ENCODE measurements around the gene IDI1. TPM values are rescaled to one million over a fixed set of nuclear protein-coding genes. Genes with fewer than 3 reads are reported as not detected.

Gene IDI1
- total RNA-seq, 4 donors from 2014 or later, result 29.8 to 67.5 (median 60.4) TPM

DNA sequence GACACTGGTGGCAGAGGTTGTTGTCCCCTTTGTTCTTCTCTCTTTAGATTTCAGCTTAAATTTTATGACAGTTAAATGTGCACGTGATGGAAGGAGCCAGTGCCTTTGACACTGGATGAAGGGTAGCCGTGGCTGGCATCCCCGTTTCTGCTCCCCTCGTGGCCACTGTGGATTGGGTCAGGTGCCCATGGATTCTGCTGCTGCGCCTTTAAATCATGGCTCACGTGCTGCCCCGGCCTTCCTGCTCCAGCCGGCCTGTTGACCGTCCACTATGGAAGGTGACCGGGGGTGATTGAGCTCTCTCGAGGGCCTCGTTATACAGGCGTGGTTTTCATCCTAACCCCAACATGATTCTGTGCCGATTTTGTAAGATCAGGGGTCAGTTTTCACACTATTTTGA is 41.8 kb upstream of the IDI1 start:
- no peak for ATAC-seq (ENCODE audit: low FRiP score)
- no peak for DNase-seq (ENCODE audit: low spot score)
- TF ChIP-seq, protein P1, sequence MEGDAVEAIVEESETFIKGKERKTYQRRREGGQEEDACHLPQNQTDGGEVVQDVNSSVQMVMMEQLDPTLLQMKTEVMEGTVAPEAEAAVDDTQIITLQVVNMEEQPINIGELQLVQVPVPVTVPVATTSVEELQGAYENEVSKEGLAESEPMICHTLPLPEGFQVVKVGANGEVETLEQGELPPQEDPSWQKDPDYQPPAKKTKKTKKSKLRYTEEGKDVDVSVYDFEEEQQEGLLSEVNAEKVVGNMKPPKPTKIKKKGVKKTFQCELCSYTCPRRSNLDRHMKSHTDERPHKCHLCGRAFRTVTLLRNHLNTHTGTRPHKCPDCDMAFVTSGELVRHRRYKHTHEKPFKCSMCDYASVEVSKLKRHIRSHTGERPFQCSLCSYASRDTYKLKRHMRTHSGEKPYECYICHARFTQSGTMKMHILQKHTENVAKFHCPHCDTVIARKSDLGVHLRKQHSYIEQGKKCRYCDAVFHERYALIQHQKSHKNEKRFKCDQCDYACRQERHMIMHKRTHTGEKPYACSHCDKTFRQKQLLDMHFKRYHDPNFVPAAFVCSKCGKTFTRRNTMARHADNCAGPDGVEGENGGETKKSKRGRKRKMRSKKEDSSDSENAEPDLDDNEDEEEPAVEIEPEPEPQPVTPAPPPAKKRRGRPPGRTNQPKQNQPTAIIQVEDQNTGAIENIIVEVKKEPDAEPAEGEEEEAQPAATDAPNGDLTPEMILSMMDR (IDR thresholded peaks at IDR 0.05), result no peak

DNA sequence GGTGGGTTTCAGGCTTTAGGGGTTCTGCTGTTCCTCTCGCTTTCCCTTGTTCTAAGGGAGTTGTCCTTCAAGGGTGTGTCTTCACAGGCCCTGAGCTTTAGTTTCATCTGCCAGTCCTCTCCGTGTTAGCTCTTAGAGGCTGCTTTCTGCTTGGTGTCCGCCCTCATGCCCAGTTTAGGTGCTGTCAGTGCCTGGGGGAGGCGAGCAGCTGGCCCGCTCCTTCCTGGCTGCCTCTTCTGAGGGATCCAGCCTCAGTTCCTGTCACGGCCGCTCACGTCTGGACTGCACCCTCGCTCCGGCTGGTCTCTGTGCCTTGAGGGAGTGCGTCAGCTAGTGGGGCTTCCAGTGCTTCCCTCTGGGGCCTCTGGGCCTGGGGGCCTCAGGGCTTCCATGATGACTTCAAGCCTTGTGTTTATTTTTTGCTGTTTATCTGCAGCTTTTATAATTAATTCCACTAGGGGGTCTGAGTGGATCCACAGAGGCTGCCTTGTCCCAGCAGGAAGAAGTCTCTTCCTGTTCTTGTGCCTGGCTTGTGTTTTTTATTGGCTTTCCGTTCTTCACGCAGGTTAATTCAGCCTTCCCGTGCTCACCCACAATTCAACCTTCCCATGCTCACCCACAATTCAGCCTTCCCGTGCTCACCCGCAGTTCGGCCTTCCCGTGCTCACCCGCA is 40.2 kb upstream of the IDI1 start:
- DNase-seq (ENCODE audit: low spot score), result no peak
- TF ChIP-seq, protein P1 (IDR thresholded peaks at IDR 0.05), result no peak
- ATAC-seq (ENCODE audit: low FRiP score), result no peak

DNA sequence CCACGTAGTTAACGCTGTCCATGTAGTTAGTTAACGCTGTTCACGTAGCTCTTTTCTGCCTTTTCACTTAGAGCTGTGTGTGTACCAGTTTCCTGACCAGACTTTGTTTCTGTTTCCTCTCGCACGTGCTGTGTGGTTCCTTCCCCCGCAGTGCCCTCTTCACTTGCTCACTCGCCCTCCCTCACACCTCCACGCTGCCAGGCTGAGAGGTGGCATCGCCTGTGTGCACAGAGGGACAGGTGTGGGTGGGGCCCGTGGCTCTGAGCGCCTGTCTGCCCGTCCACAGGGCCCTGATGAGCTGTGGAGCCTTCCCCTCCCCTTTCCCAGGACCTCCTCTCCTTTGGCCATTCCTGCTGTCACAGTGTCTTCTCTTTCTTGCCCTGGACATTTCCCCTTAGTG is 37.9 kb upstream of the IDI1 start:
- no peak for ATAC-seq (ENCODE audit: low FRiP score)
- TF ChIP-seq, protein P1 (IDR thresholded peaks at IDR 0.05), result no peak
- DNase-seq (ENCODE audit: low spot score), result no peak

DNA sequence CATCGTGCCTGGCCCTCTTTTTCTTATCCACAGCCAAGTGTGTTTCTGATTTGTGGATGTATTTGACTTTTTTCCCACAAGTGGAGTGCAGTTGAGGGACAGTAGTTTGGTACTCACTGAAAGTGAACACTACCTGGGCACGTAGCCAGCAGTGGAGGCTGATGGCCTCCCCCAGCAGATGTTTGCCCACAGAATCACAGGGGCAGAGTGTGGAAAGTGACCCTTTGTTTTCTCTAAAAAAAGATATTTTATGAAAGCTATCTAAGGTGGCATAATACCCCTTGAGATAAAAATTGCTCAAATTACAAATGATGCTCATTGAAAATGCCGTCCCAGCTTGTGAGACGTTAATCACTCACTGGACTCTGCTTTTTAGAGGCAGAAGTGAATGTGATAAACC is 36.3 kb upstream of the IDI1 start:
- no peak for DNase-seq (ENCODE audit: low spot score)
- TF ChIP-seq, protein P1 (IDR thresholded peaks at IDR 0.05), result no peak

DNA sequence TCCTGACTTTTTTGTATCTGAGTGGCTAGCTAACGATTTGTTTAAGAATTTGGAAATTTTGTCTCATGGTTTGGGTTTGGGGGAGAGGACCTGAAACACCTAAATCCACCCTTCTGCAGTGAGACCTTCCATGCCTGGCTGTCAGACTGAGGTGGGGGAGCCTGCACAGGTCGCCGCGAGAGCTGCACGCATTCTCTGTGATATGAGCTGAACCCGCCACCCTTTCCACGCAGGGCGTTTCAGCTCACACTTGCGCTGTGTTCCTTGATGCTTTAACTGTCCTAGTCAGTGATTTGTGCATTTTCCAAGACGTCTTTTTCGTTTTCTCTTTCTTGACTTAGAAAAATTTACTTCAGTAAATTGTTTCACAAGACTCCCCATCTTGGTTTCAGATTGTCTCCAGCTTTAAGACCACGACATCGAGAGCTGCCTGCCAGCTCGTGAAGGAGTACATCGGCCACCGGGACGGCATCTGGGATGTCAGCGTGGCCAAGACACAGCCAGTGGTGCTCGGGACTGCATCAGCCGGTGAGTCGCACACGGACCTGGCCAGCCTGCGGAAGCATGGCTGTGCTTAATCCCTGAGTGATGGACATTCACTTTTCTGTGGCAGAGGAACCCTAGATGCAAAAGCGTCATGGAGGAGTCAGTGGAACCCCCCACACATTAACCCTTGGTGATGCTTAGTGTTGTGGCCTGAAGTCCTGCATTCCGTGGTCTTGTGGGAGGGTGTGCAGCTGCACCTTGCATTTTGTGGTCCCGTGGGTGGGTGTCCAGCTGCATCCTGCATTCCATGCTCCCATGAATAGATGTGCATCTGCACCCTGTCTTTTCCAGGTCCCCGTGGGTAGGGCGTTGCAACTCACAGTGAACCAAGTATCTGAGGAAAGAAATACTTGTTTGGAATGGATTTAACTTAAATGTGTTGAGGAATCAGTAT is 35.4 kb upstream of the IDI1 start:
- TF ChIP-seq, protein P1 (IDR thresholded peaks at IDR 0.05), result no peak

More for the DNA sequence above, 36.3 kb upstream of the IDI1 start:
- ATAC-seq (ENCODE audit: low FRiP score), result no peak

DNA sequence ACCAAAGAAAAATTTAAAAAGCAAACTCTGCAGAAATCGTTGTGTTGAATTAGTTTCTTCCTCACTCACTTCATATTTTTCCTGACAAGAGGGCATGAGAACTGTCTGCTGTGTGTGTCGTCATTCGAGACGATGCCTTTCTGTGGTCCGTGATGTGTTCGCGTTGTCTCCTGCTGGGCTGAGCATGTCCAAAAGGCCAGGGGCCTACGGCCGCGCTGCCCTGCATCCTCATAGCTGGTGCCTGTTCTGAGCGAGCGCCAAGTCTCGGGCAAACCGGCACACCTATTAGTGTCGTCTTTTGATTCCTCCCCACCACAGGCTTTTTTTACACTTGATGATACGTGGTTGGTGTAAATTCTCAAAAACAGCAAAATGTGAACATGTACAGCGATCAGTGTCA is 34.7 kb upstream of the IDI1 start:
- TF ChIP-seq, protein P1 (IDR thresholded peaks at IDR 0.05), result no peak
- DNase-seq (ENCODE audit: low spot score) (no peak), ATAC-seq (ENCODE audit: low FRiP score) (no peak)

More for the DNA sequence above, 35.4 kb upstream of the IDI1 start:
- ATAC-seq (ENCODE audit: low FRiP score) (no peak), DNase-seq (ENCODE audit: low spot score) (no peak)
